Gastroesophageal sphincter (tissue), 4 donors: ENCODE measurements around the gene CACNA2D3. TPM values are rescaled to one million over a fixed set of nuclear protein-coding genes. Genes with fewer than 3 reads are reported as not detected.
"Not testable (repeated sequence)": the region's sequence is repeated elsewhere in the genome, so short reads cannot be mapped to it uniquely, and the experiment has no call there.

Experiments used
- ATAC-seq: fragments of 150-250 bp; one replicate; pipeline ENCODE4 v1.9.1; 2016; ENCODE audit warnings: mild to moderate bottlenecking, moderate library complexity
- H3K27ac ChIP-seq, 4 donors: fragments of 200-600 bp; sonication (generic) in 3 of 4; 1 replicate in 3 of 4; 2 replicates in 1 of 4; pipeline ENCODE4 v1.5.1; 2016 to 2019
- H3K27me3 ChIP-seq: fragments of 200-600 bp; sonication (generic); one replicate; pipeline ENCODE4 v1.5.1; 2019
- H3K36me3 ChIP-seq, 2 donors: fragments of 200-600 bp; sonication (generic); one replicate each; pipeline ENCODE4 v1.5.1; 2019; ENCODE audit warnings: control low read depth in 1 of 2
- H3K4me1 ChIP-seq, 3 donors: fragments of 200-600 bp; sonication (generic); 1 replicate in 2 of 3; 2 replicates in 1 of 3; pipeline ENCODE4 v1.5.1; 2016 to 2019; ENCODE audit warnings: control low read depth in 2 of 3
- H3K4me3 ChIP-seq, 2 donors: fragments of 200-600 bp; sonication (generic); one replicate each; pipeline ENCODE4 v1.5.1; 2019; ENCODE audit warnings: mild to moderate bottlenecking in 1 of 2, moderate library complexity in 1 of 2
- H3K9me3 ChIP-seq, 3 donors: fragments of 200-600 bp; sonication (generic); one replicate each; pipeline ENCODE4 v1.5.1; 2017 to 2019; ENCODE audit warnings: control low read depth in 2 of 3
- CTCF ChIP-seq, 4 experiments: fragments of 200-600 bp in 2 of 4; fragments of 450-650 bp in 2 of 4; sonication (generic) in 1 of 4; IDR thresholded peaks; one replicate each; pipeline ENCODE4 v1.5.1; 2017 to 2019; ENCODE audit warnings: antibody characterized with exemption in 4 of 4, mild to moderate bottlenecking in 2 of 4, moderate library complexity in 2 of 4
- EP300 ChIP-seq: sonication (generic); formaldehyde crosslinking; IDR thresholded peaks from one replicate; pipeline ENCODE4 v1.6.1; 2017; ENCODE audit warnings: antibody characterized with exemption, mild to moderate bottlenecking
- POLR2A ChIP-seq, 2 donors: fragments of 450-650 bp; IDR thresholded peaks; one replicate each; pipeline ENCODE4 v1.6.1; 2017; ENCODE audit warnings: antibody characterized with exemption in 2 of 2, mild to moderate bottlenecking in 2 of 2, moderate library complexity in 1 of 2
- POLR2AphosphoS5 ChIP-seq: sonication (generic); formaldehyde crosslinking; IDR thresholded peaks from one replicate; pipeline ENCODE4 v1.6.1; 2017; ENCODE audit warnings: antibody characterized with exemption
- WGBS, 2 donors: methylation state at CpG; one replicate each; pipeline ENCODE4 v1.1.5; 2018; ENCODE audit warnings: low coverage in 1 of 2; 5-methylcytosine and 5-hydroxymethylcytosine counted together
- total RNA-seq, 4 donors: library from RNA; depleted of rRNA; stranded (reverse); fragments of >200 nt; gene quantifications; one replicate each; pipeline ENCODE4 v1.1.0, GENCODE V29; 2016

CACNA2D3 gene
- total RNA-seq, 4 donors from 2014 or later: 0.94 to 6.5 (median 3.5) TPM

- Histone ChIP-seq H3K4me1 (no peaks in the 10 kb centered on the region), H3K9me3 (no peaks in the 10 kb centered on the region), H3K36me3 (no peaks in the 10 kb centered on the region), H3K27ac (no peak overlapping the region), H3K4me3 (no peak overlapping the region), H3K27me3 (no peaks in the 10 kb centered on the region)
- ATAC-seq: no peak
- TF ChIP-seq EP300 (no peak), POLR2A (IDR thresholded peaks at IDR 0.05) (no peak), CTCF (IDR thresholded peaks at IDR 0.05) (no peak), POLR2AphosphoS5 (no peak)
- 65% methylated on average over 6 of the region's 6 CpGs; no CpG with 5 or more reads in 1 of the 2 donors for WGBS, 2 donors
Observed at GRCh38 chr3:54630101-54630623, 507.8 kb downstream of the CACNA2D3 start.

DNA sequence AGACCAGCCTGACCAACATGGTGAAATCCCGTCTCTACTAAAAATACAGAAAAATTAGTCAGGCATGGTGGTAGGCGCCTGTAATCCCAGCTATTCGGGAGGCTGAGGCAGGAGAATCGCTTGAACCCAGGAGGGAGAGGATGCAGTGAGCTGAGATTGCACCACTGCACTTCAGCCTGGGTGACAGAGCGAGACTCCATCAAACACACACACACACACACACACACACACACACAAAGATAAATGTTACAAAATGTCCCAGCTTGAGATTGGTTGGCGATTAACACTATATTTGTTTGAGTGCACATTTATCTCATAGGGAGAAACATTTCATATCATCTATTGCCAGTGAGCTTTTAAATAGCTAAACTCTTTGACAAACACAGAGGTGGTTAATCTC is 508.6 kb downstream of the CACNA2D3 start:
- H3K27ac ChIP-seq, H3K36me3 ChIP-seq, ATAC-seq, H3K9me3 ChIP-seq, H3K4me3 ChIP-seq, H3K27me3 ChIP-seq, H3K4me1 ChIP-seq: not testable (repeated sequence)
- 81 to 86% methylated on average over 4 to 6 of the region's 6 CpGs for WGBS, 2 donors

DNA sequence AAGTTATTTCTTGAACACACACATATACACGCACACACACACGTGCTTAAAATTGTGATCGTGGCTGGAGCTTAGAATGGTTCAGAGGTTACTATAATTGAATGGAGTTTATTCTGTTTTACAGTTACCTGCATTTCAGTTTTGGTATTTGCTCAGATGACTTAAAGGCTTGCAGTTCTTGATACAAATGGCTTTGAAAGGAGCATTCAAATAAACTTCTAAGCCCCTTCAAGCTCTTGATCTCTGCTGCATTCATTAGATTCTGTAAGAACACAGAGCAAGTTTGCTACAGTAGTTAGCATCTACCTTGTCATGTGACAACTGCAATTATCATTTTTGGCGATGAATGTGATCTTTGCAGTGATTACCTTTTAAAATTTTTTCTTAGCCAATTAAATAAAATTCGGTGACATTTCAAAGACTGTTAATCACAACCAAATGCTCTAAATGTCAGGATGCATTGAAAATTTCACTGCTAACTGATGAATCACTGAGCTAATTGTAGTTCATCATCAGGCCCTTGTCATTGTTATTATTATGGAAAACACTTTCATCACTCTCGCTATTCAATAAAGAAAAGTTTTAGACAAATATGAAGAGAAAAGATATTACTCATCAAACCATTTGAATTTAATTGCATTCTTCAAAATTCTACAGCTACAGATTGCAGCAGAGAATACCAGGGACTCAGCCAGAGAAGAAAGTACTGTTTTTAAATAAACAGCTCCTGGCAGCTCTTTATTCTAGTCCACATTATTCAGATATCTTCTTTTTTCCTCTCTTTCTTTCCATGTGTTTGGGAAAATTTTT is 509.4 kb downstream of the CACNA2D3 start:
- WGBS, 2 donors: 60 to 62% methylated on average over 6 of the region's 6 CpGs
- no peak for TF ChIP-seq CTCF (IDR thresholded peaks at IDR 0.05)
- H3K27ac ChIP-seq: no peak overlapping the region

DNA sequence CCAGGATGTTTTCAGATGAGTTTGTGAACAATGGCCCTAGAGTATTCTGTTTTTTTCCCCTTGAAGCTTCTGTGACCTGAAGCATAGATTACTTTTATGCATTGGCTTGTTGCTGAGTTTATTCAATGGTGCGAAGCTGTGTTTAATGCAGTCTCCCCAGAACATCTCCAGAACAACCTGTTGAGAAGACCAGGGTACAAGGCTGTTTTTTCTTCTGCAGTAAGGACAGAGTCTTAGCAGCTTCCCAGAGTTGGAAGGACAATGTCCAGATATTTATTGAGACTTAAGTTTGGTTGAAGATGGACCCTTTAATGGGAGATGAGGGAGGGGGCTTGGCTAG is 509.9 kb downstream of the CACNA2D3 start:
- H3K36me3 ChIP-seq: no peaks in the 10 kb centered on the region
- no peak overlapping the region for H3K27ac ChIP-seq
- no peaks in the 10 kb centered on the region for H3K4me1 ChIP-seq
- no peak overlapping the region for H3K4me3 ChIP-seq
- no peaks in the 10 kb centered on the region for H3K9me3 ChIP-seq
- no peak for ATAC-seq
- no peaks in the 10 kb centered on the region for H3K27me3 ChIP-seq
- WGBS, 2 donors: 100% methylated on average over 1 of the region's 1 CpG; no CpG with 5 or more reads in 1 of the 2 donors
- TF ChIP-seq POLR2A (IDR thresholded peaks at IDR 0.05) (no peak), CTCF (IDR thresholded peaks at IDR 0.05) (no peak), EP300 (no peak), POLR2AphosphoS5 (no peak)

More for the DNA sequence above, 509.4 kb downstream of the CACNA2D3 start:
- Histone ChIP-seq H3K27me3 (no peaks in the 10 kb centered on the region), H3K36me3 (no peaks in the 10 kb centered on the region), H3K4me1 (no peaks in the 10 kb centered on the region), H3K9me3 (no peaks in the 10 kb centered on the region), H3K4me3 (no peak overlapping the region)
- ATAC-seq: no peak

DNA sequence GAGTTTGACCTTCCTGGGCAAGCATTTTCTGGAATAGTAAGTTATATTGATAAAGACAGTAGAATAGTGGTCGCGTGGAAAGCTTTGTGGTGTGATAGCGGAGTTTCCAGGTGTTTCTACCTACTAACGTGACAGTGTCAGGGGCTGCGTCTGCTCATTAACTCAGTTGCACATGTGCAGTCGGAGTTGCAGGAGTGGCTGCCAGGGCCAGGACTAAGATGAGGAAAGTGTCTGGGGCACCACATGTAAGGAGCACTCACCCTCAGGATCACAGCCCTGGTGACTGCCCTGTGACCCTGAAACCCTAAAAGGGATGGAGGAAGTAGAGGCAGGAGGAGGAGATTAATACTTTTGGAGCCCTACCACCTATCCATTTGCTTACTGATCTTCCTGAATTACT is 510.5 kb downstream of the CACNA2D3 start:
- no peaks in the 10 kb centered on the region for H3K4me1 ChIP-seq
- H3K36me3 ChIP-seq: no peaks in the 10 kb centered on the region
- H3K9me3 ChIP-seq: no peaks in the 10 kb centered on the region
- H3K27ac ChIP-seq: no peak overlapping the region
- H3K4me3 ChIP-seq: no peak overlapping the region
- TF ChIP-seq POLR2AphosphoS5 (no peak), CTCF (IDR thresholded peaks at IDR 0.05) (no peak), EP300 (no peak), POLR2A (IDR thresholded peaks at IDR 0.05) (no peak)
- ATAC-seq: no peak
- 92 to 94% methylated on average over 6 of the region's 6 CpGs for WGBS, 2 donors
- H3K27me3 ChIP-seq: no peaks in the 10 kb centered on the region
